KG1 (cell line): ENCODE data around the gene KISS1R.
"Not testable (repeated sequence)": the region's sequence is repeated elsewhere in the genome, so short reads cannot be mapped to it uniquely, and the experiment has no call there.

Experiments
- DNase-seq: peaks from one replicate; lab custom pipeline; 2025; lab: John Stamatoyannopoulos, UW

Gene KISS1R

GRCh38 chr19:881385-882071, 35.6 kb upstream of the KISS1R start:
- DNase-seq, result no peak

- no peak for DNase-seq
These were observed 34.1 kb upstream of the KISS1R start for GRCh38 chr19:882871-883497.

GRCh38 chr19:883661-884211, 33.4 kb upstream of the KISS1R start:
- DNase-seq, result no peak

- no peak for DNase-seq
These were observed 32.5 kb upstream of the KISS1R start for GRCh38 chr19:884420-885211.

GRCh38 chr19:885536-886224, 31.5 kb upstream of the KISS1R start:
- DNase-seq, result no peak

- DNase-seq, result no peak
These were observed 30.1 kb upstream of the KISS1R start for GRCh38 chr19:887072-887471.

GRCh38 chr19:887599-887998, 29.5 kb upstream of the KISS1R start:
- DNase-seq, result no peak

GRCh38 chr19:888581-889385, 28.4 kb upstream of the KISS1R start:
- no peak for DNase-seq

GRCh38 chr19:889662-890295, 27.4 kb upstream of the KISS1R start:
- no peak for DNase-seq

- no peak for DNase-seq
These were observed 26.3 kb upstream of the KISS1R start for GRCh38 chr19:890831-891230.

- not testable (repeated sequence) for DNase-seq
These were observed 25.5 kb upstream of the KISS1R start for GRCh38 chr19:891421-892200.

GRCh38 chr19:892243-892893, 24.8 kb upstream of the KISS1R start:
- DNase-seq, result no peak

- DNase-seq, result peak; percentile 88
These were observed 24.0 kb upstream of the KISS1R start, which contains the start of the genes MED16 and RNU6-9 for GRCh38 chr19:892894-893689. Gene MED16, minus strand, starts transcription at chr19:893187. Its CDS starts 2,056 bp downstream, at chr19:891131. Gene RNU6-9, plus strand, starts transcription at chr19:893484.

- DNase-seq, result no peak
These were observed 20.7 kb upstream of the KISS1R start for GRCh38 chr19:896434-896833.

GRCh38 chr19:896999-897398, 20.1 kb upstream of the KISS1R start:
- no peak for DNase-seq

GRCh38 chr19:897442-898039, 19.6 kb upstream of the KISS1R start:
- DNase-seq, result no peak

GRCh38 chr19:898663-899062, 18.5 kb upstream of the KISS1R start:
- DNase-seq, result no peak
